GM12873 (cell line): ENCODE results near the gene PMAIP1.

Experiments used
- CTCF ChIP-seq: IDR thresholded peaks from 2 replicates; pipeline ENCODE4 v1.5.1; 2012; ENCODE audit warnings: low read depth, mild to moderate bottlenecking, moderate library complexity, low read length, control low read depth; ENCODE audit not compliant: insufficient read depth; ENCODE audit errors: missing control alignments

PMAIP1 gene

GRCh38 chr18:59917422-59917821, 17.6 kb downstream of the PMAIP1 start:
- TF ChIP-seq CTCF: no peak

GRCh38 chr18:59918320-59918755, 18.5 kb downstream of the PMAIP1 start:
- no peak for TF ChIP-seq CTCF

GRCh38 chr18:59918997-59919396, 19.2 kb downstream of the PMAIP1 start:
- no peak for TF ChIP-seq CTCF

- TF ChIP-seq CTCF: no peak
Observed at GRCh38 chr18:59921384-59921891, 21.6 kb downstream of the PMAIP1 start.

GRCh38 chr18:59923539-59924196, 23.9 kb downstream of the PMAIP1 start:
- TF ChIP-seq CTCF: no peak

- TF ChIP-seq CTCF: no peak
Observed at GRCh38 chr18:59926131-59926530, 26.3 kb downstream of the PMAIP1 start.

GRCh38 chr18:59927246-59927825, 27.5 kb downstream of the PMAIP1 start:
- TF ChIP-seq CTCF: no peak
